NK-92 treated with Interleukin-12 subunit alpha and Interleukin-12 subunit beta, amount 100 ng/mL, for 24 hours (cell line): ENCODE data around the gene MMADHC.
"Not testable (repeated sequence)": the region's sequence is repeated elsewhere in the genome, so short reads cannot be mapped to it uniquely, and the experiment has no call there.

Experiments
- DNase-seq: peaks from one replicate; lab custom pipeline; 2025; lab: John Stamatoyannopoulos, UW

Gene MMADHC

DNA sequence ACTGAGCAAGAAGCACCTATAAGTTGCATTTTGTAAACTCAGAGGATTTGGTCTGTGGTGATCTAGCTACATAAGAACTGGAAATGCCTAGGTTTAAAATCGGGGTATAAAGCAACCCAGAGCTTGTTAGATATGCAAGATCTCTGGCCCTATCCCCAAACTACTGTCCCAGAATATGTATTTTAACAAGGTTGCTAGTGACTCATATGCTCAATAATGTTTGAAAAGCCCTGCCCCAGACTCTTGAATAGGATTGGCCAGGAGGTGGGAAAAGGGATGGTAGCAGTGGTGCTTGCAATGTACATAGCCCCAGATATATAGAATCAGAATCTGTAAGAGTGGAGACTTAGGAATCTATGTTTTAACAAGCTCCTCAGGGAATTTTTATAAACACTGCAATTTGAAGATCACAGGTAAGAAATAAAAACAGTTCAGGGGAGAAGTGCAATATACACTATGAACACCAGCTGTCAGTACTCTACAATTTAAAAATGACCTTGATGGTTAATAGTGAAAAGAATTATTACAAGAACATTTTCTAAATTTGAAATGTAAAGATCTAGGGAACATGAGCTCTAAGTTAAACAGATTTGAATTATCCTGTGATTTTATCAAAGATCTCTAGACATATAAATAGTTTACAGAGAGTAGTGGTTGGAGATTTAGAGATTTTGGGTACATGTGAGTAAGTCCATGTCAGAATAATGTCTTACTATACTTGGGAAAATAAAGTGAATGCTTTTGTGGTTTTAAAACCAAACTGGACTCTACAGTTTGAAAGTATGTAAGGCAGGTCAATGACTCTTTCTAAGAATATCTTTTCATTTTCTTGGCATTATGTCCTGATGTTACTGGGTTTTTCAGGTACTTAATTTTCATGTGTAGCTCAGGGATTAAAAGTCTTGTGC lies 7.7 kb upstream of the MMADHC start:
- DNase-seq, result no peak

DNA sequence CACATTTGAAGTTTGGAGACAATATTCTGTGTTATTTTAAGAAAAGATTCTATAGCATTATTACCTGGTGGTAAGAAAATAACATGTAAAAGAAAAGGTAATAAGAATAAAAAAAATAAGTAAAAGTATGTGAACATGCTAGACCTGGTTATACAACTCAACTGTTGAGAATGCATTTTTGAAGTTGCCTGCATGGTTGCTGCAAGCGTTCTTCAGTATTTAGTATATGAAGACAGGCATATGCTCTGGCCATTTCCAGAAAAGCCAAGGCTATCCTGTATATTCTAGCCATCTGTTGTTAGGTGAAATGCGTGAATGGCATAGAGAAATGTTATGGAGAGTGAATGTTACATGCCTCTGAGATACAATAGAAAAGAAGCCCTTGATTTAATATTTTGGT lies 6.8 kb upstream of the MMADHC start:
- DNase-seq, result no peak

DNA sequence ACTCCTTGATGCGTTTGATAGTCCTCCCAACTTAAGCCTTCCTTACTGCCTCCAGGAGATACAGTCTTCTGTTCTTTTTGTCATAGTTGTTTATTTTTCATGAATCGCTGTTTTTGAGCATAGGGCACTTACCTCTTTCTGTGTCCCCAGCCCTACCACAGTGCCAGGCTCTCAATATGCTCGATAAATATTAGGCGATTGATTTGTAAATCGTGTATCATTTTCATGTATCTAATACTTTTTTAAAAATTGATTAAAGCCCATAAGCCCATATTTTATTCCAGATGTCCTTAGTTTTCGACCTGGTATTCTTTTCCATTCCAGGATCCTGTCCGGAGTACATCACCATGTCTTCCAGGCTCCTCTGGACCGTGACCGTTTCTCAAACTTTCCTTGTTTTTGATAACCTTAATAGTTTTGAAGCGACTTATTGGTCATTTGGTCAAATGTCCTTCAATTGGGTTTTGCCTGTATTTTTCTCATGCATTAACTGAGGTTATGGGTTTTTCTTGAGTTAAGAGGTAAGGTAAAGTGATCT lies 444 bp upstream of the MMADHC start:
- DNase-seq, result no peak

DNA sequence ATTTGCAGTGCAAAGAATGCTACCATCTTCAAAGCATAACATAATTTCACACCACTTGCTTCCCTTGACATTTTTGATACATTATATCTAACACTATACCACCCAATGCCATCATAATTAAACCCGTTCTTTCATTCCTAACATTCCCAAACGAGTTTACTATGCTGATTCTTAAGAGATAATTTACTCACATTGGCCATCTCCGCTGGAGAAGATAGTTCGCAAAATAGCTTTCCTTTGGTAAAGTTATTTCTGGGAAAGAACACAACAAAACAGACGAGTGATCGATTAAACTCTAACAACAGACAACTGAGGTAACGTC lies 716 bp downstream of the MMADHC start:
- no peak for DNase-seq

DNA sequence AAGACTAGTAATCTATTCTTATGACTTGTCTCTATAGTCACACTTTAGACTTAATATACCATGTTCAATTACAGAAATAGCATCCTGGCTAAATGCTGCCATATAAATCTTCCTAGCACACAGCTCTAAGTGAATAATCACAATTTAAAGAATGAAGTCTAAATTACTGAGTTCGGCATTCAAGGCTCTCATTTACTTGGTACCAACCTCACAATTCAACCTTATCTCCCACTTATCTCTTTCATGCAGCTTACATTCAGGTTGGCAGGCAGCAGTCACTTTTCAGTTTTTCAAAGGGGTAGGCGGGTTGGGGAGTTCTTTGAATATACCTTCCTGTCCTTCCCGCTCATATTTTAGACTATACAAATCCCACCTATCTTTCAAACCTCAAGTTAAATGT lies 1.5 kb downstream of the MMADHC start:
- DNase-seq, result no peak

DNA sequence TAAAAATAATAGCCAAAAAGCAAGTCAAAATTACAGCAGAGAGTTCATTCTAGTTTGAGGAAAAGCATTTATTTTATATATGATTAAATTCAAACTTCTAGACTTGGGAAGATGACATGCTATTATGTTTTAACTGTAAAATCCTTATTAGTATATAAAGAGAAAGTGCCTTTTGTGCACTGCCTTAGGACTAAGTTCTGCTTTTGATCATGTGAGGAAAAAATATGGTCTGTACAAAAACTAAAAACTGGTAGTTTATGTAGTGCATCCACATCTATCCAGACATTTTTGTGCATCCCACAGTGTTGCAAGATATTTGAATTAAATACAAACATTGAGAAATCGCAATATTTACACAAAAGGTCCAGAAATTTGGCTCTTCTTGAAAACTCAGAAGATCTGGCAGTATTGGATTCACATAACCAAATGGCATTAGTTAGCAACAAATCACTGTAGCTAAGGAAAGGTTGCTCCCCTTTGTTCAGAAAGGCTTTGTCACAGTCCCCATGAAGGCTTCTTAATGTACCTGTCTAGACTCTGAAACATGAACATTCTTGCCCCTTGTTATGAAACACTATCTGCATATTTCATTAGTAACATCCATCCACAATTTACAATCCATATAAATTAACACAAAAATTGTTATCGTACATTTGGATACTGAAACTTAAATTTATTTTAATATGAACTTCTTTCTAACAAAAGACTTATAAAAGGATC lies 2.2 kb downstream of the MMADHC start:
- DNase-seq, result no peak

DNA sequence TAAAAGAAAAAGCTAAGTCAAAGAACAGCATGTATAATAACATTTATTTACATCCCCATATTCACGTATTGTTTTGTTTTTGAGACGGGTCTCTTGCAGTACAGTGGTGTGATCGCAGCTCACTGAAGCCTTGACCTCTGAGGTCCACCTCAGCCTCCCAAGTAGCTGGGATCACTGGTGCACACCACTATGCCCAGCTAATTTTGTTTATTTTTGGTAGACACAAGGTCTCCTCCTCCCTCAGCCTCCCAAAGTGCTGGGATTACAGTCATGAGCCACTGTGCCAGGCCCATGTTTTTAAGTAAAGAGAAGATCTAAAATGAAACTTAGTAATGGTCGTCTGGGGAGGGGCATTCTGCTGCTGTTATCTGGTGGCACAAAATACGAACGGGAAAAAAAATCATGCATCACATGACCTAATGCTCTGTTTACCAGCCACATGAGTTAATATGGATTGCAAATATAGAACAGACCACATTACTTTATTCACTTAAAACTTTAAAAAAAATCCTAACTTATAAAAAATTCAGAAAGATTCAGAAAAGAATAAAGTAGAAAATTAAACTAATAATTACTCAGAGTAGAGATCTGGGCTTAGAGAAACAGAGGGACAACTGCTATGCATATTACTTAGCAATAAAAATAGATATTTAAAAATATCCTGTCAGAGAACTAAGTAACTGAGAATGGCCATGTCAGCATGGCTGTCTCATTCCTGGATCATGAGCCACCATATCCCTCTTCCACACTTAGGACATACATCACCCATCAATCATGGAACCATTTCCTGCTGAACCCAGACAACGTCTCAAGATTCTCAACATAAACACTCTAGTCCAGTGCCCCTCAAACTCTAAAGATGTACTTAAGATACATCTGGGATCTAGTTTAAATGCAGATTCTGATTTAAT lies 7.3 kb downstream of the MMADHC start:
- DNase-seq, result no peak

DNA sequence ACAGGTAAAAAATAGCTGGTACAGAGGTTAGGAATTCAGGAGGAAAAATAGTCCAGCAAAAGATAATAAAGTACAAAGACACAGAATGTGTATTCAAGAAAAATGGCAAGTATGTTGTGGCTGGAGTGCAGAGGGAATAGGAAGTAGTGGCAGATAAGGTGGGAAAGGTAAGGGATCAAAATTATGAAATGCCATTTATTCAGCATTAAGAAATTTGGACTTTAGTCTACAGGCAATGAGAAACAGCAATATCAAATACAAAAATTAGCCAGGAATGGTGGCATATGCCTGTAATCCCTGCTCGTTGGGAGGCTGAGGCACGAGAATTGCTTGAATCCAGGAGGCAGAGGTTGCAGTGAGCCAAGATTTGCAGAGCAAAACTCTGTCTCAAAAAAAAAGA lies 10.3 kb downstream of the MMADHC start:
- no peak for DNase-seq

DNA sequence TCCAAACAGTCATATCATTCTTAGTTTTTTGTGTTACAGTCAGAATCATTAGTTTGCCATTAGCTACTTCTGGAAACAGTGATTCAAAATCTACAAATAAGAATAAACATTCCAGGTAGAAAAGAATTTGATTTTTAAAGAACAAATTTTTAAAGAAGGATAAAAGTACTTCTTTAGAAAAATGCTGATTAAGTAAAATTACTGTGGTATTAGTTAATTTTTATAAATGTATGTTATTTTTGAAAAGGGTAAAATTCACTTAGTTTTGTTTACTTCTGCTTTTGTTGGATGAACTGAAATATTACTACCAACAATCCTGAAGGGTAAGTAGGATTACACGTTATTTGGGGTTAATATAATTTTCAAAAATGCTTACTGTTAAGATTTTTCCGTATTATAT lies 11.8 kb downstream of the MMADHC start:
- DNase-seq, result no peak

DNA sequence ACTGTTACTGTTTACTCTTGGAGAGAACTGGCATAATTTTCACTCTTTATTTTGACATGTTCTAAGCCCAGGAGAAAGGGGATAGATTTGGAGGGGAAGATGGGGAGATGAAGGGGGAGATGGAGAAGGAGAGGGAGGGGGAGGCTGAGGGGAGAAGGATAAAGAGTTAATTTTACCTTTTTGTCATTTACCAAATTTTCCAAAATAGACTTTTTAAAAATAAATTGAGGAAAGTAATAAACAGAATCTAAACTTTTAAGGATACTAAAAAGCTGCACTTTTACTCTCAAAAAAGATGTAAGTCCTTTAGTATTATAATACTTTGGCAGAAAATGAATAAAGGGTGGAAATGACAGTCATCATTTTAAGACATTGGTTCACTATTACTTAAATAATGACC lies 12.3 kb downstream of the MMADHC start:
- DNase-seq, result no peak

DNA sequence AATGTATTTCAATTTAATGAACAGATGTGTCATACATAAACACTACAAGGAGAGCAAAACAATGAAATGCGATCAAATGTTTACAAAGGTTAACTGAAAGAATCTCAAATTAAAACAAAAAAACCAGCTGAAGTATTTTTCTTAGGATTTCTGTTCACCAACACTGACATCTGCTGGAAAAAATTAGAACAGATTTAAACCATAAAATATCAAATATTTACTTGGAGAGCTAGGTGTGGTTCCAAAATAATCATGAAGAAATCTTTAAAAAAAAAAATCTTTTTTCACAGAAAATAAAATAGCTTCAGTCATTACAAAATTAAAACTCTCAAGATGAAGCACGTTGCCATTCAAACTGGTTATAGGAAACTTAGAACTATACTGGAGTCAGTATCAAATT lies 13.8 kb downstream of the MMADHC start:
- no peak for DNase-seq

DNA sequence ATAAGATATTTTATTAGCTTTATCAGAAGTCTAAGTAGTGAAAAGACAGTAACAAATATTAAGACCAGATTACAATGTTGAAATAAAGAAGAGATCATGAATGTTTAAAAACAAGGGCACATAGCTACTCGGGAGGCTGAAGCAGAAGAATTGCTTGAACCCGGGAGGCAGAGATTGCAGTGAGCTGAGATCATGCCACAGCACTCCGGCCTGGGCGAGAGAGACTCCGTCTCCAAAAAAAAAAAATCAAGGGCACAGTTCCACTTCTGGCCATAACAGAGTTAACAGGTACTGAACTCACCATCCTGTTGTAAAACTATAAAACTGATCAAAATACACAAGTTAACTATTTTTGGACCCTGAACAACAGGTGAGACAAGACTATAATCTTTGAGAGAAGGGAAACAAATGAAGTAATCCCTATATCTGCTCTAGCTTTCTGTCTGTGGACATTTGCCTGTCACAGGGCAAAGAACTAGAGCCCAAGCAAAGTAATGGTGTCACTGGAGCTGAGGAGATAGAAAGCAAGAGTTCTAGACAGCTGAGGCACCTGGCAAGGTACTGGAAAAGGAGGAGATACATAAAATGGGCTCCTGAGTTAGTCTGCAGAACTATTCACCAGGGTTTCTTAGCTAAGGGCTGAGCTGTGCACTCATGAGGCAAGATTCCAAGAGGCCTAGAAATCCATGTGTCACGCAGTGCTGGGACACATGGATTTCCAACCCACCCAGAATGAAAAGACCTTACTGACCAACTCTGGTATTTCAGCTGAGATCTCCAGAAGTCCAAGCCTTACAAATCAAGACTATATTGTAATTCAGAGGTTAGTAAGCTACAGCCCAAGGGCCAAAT lies 15.2 kb downstream of the MMADHC start:
- DNase-seq, result no peak

DNA sequence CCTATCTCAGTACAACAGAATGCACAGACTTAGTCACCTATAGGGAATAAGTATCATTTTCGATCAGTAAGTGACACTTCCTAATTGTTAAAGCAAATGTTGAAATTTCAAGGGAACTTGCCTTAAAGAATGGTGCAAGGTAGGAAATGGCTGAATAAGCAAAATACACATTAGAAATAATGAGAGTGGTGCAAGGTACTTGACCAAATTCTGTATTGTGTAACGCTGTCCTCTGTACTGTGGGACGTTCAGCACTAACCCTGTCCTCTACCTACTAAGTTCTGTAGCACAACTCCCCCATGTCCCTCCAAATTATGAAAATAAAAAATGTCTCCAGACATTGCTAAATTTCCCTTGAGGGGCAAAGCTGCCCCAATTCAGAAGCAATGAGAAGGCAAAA lies 19.4 kb downstream of the MMADHC start:
- DNase-seq, result no peak

DNA sequence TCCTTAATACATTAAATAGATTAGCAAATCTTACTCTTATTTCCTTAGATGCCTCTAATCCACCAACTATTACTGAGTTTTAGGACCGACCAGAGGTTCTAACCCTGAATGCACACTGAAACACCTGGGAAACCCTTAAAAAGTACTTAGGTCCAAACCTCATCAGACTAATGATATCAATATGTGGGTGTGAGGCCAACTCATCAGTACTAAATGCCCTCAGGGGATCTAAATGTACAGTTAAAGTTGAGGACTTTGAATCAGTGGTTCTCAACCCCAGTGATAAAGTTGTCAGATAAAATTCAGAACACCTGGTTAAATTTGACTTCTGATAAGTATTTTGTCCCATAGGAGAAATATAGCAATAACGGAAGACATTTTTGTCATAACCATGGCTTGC lies 20.9 kb downstream of the MMADHC start:
- no peak for DNase-seq

DNA sequence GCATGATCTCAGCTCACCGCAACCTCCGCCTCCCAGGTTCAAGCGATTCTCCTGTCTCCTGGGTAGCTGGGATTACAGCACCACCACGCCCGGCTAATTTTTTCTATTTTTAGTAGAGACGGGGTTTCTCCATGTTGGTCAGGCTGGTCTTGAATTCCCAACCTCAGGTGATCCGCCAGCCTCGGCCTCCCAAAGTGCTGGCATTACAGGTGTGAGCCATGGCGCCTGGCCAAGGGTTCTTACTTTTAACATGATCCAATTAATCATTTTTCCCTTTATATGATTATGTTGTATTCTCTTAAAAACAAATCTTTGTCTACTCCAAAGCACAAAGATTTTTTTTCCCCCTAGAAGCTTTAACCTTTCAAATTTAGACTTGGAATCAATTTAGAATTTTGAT lies 21.9 kb downstream of the MMADHC start:
- DNase-seq, result not testable (repeated sequence)

DNA sequence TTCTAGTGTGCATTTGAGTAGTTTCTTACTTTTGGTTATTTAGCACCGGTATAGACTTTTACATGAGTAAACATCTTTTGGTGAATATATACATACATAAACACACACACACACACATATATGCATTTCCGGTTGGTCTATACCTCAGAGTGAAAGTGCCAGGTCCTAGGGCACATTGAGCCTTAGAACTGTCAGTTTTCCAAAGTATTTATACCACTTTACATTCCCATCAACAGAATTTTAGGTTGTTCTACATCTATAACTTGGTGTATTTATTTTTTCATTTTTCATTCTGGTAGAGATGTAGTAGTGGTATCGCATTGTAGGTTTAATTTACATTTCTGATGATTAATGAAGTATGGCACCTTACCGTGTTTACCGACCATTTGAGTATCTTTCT lies 22.6 kb downstream of the MMADHC start:
- no peak for DNase-seq

DNA sequence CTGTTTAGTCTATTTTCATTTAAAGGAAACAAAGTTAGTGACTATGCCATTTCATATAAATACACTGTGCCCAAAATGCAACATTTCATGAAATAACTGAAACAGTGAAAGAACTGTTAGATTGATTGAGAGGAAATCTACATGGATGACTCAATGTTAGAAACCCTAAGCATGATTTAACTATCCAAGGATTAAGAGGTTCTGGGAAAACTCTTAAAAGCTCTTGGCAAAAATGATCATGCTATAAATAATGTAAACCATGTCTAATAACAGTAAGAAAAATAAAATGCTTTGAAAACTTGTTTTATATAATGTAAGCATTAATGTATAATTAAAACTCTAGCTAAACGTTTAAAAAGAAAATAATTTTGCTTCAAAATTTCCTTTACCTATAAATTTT lies 23.5 kb downstream of the MMADHC start:
- no peak for DNase-seq

DNA sequence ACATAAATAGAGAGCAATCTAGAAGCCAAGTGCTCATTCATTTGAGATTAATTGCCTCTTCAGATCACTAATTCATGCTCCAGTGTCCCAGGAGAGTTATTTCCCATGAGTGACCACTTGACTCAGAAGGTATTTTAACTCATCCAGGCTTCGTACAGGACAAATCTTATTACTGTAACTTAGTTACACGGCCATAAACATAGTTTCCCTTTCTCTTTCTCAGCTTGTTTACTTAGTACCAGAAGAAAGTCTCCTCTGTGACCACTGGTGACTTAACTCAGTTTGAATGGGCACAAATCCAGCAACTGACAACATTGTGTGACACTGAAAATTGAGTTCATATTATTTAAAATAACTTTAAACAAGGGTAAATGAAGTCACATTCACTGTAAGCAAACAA lies 25.3 kb downstream of the MMADHC start:
- no peak for DNase-seq

DNA sequence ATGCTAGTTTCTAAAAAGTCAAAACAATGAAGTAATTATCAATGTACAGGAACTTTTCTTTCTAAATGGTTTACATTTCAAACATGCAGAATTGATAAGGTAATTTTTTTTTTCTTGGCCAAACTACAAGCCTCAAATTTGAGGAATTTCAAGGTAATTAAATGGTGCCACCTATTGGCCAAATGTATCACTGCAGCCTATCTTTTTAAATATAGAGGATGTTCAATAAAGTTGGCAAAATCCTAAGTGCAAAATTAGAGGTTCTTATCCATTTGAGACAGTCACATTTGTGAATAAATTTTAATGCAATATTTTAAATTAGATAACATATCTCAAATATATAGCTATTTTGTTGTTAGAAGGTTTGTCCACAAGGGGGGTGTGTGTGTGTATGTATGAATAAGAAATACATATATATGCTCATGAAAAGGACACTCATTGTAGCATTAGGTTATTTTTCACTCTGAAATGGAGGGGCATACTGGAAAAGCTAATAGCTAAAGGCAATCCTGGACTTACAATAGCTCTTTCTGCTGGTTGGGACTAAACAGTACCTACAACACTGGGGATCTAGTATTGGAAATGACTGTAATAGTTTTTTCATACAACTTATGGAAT lies 26.2 kb downstream of the MMADHC start:
- DNase-seq, result no peak

DNA sequence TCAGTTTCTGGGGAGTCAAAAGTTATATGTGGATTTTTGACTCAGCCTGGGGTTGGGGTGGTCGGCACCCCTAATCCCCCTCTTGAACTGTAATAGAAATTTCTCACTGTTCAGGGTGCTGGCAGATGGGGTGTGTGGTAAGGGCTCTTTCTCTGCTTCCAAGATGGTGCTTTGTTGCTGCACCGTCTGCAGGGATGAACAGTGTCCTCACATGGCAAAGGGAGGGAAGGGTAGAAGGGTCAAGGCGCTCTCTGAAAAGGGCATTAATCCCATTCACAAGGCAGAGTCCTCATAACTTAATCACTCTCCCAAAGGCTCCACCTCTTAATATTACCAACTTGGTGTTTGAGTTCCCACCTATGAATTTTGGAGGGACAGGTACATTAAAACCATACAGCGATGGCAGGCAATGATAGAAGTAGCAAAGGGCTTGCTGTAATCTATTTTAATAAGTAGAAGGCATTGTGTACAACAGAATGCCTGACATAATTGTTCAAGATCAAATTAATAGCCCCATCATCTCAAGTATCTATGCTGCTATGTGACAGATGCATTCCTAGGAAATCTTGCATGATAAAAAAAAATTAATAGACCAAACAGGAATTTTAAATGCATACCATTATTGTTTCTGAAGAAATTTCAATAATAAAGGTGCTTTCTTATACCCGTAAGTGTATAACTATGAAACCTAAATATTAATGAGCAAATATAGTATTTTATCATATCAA lies 28.1 kb downstream of the MMADHC start:
- no peak for DNase-seq
